T-helper 2 cell (primary cell): Measurements from ENCODE around the gene D2HGDH.

ENCODE experiments used
- DNase-seq, 5 experiments: peaks; one replicate each; pipeline versions ENCODE4 v3.0.0 to v3.0.0-alpha.2; 2012 to 2022
- total RNA-seq, 2 donors: gene quantifications; one replicate each; lab custom pipeline; 2026; lab: John Stamatoyannopoulos, UW

Gene D2HGDH
- 43.6 to 46.5 reads per million in 2 donors for total RNA-seq

DNA sequence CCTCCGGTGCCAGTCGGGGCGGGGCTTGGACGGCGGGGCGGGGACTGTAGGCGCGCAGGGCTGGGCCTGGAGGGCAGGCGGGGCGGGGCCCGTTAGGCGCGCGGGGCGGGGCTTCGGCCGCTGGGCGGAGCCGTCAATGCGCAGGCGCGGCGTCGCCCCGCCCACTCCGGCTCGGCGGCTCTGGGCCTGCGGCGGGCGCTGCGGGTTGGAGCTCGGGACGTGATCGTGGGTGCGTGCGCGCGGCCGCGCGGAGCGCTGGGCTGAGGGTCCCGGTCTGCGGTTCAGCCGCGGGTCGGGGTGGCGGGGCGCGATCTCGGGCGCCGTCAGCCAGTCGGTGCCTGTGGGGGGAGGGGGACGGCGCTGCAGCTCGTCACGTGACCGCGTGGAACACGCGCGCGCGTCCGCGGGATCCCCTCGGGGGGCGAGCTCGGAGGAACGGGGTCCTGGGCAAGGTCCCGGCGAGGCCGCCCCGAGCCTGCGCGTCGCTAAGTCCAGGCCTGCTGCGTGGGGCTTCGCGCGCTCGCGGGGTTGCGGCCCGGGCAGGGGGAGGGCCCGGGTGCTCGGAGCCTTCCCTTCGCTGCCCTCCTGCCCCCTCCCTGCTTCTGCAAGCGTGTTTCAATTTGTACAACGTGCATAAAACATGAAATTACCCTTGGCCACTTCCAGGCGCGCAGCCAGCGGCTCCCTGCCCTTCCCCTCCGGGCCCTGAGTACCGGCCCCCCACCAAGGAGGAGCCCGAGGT, at the start of gene D2HGDH:
Gene D2HGDH, plus strand, starts transcription at position 164 of the 742 bp plus-strand sequence. CDS start 595 bp downstream, outside the sequence.
- DNase-seq = peak; percentile 87 to 95 (median 88)

DNA sequence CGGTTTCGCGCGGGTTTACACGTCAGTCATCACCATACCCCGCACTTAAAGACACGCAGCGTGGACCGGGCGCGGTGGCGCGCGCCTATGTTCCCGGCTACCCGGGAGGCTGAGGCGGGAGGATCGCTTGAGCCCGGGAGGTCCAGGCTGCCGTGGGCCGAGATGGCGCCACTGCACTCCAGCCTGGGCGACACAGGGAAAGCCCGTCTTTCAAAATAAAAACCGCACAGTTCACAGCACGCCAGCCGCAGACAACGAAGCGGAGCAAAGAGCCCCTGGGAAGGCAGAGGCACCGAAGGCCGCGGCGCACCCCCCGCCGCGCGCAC, 48.1 kb upstream of the D2HGDH start:
- DNase-seq = no peak

GRCh38 chr2:241686650-241687425, 47.6 kb upstream of the D2HGDH start, which contains the start of gene DTYMK:
TSS of gene DTYMK (minus strand) at chr2:241686815. CDS start at chr2:241686783, 32 bp downstream.
- peak; percentile 92 to 98 (median 93) for DNase-seq

GRCh38 chr2:241689306-241689705, 45.1 kb upstream of the D2HGDH start:
- DNase-seq = peak in 1 of 5 experiments; percentile 57

DNA sequence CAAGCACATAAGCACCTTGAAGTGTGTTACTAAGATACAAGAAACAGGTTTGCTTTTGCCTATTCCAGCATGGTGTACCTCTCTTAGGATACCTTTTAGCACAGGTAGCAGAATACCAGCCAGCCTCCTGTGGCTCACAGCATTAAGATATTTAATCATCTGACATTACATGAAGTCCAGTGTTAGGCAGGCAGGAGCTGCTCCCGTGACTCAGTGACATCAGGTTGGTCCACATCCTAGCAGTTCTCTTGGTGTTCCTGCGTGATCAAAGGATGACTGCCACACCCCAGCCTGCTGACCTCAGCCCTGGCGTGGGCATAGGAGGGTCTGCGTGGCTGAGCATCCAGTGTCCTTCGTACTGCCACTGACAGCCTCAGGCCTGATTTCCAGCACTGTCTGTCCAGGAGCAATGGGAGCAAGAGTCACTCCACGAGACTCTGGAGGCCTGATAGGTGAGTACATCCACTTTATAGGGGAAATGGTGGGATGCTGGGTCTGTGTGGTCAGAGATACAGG, 44.2 kb upstream of the D2HGDH start:
- no peak for DNase-seq

GRCh38 chr2:241692448-241692847, 42.0 kb upstream of the D2HGDH start:
- no peak for DNase-seq

GRCh38 chr2:241695651-241696050, 38.8 kb upstream of the D2HGDH start:
- no peak for DNase-seq

DNA sequence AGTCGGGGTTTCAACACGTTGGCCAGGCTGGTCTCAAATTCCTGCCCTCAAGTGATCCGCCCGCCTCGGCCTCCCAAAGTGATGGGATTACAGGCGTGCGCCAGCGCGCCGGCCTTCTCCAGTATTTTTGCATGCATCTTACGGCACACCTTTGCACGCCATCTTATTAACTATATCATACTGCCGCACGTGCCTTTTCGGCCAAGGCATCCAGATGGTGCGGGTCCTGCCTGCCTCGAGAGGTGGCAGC, 33.4 kb upstream of the D2HGDH start:
- peak in 1 of 5 experiments; percentile 64 for DNase-seq

- DNase-seq = peak; percentile 89 to 97 (median 95)
Observed at GRCh38 chr2:241701399-241702154, 32.9 kb upstream of the D2HGDH start, which contains the start of gene ING5. TSS of gene ING5 (plus strand) at chr2:241702039. CDS start at chr2:241702066, 27 bp downstream.

DNA sequence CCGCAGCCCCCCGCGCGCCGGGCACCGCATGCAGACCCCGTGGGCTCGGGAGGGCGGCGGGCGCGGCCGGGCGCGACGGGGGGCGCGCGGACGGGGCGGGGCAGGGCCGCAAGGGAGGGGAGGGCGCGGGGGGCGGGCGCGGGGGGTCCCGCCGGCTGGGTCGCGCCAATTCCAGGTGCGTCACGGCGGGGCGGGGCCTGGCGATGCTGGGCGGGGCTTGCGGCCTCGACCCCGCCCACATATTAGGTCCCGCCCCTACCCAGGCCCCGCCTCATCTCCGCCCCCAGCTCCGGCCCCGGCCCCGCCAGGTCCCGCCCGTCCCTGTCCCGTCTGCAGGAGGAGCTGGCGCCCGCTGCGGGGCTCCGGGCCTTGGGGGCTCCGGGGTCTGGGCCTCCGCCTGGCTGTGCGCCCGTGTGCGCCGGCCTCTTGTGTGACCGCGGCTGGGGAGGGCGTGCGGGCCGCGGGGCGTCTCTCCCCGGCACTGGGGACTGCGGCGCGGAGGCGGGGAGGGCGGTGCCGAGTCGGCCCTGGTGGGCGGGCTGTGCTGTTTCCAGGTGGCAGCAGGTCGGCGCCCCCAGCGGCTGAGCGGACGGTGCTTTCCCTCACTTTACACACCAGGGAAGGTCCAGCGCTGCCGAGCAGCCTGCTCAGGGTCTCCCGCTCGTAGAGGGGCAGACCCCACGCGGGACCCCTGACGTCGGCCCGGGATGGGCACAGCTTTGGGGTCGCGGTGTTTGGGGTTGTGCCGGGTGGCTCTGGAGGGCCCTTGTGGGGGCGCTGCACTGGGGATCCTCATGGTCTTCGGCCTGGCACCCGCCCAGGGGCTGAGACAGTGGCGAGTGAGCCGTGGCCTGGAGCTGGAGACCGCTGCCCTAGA, 32.0 kb upstream of the D2HGDH start:
- DNase-seq = peak; percentile 78 to 90 (median 86)

DNA sequence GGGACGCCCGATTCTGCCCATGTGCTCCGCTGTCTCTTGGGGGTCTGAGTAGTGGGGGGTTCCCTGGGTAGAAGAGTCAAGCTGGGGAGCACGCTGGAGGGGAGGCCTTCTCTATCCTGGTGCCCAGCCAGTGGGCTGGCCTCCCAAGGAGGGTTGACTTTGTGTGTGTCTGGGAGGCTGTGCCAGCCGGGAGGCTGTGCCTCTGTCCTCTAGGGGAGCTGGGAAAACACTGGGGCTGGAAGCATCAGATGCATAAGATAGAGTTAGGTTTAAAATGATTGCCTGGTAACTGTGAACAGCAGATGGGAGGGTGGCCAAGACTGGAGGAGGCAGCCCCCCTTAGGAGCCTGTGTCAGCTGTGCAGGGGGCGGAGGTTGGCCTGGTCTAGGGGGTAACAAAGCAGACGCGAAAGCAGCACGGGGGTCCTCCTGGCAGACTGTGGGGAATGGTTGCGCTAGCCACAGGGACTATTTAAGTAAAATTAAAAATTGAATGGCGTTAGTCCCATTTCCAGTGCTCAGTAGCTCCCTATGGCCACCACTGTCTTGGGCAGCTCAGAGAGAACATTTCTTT, 31.3 kb upstream of the D2HGDH start:
- DNase-seq = no peak

DNA sequence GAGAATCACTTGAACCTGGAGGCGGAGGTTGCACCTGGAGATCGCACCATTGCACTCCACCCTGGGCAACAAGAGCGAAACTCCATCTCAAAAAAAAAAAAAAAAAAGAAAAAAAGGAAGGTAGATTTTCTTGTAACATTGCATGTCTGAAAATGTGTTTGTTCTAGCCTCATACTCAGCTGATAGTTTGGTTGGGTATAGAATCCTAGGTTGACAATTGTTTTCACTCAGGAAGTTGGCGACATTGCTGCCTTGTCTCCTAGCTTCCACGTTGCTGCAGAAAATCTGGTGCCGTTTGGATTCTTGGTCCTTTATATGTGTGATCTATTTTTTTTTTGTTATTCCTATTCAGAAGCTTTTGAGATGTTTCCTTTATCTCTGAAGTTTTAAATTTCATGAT, 27.9 kb upstream of the D2HGDH start:
- DNase-seq = no peak

DNA sequence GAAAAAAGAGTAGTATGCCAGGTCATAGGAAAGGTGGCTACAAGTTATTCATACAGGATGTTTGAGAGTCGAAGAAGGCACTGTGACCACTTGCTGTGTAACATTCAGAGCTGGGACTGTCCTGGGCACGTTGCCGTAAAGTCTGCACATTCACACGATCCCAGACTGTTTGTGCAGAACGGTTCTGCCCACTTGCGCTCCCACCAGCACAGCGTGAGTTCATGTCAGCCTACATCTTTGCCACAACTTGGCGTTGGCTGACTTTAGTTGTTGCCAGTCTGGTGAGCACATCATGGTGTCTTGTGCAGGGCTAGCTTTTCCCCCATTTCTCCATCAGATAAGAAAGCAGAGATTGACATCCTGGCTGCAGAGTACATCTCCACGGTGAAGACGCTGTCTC, 25.6 kb upstream of the D2HGDH start:
- DNase-seq = no peak

GRCh38 chr2:241719093-241719492, 15.3 kb upstream of the D2HGDH start:
- DNase-seq = no peak

- DNase-seq = no peak
Observed at GRCh38 chr2:241720099-241720498, 14.3 kb upstream of the D2HGDH start.

DNA sequence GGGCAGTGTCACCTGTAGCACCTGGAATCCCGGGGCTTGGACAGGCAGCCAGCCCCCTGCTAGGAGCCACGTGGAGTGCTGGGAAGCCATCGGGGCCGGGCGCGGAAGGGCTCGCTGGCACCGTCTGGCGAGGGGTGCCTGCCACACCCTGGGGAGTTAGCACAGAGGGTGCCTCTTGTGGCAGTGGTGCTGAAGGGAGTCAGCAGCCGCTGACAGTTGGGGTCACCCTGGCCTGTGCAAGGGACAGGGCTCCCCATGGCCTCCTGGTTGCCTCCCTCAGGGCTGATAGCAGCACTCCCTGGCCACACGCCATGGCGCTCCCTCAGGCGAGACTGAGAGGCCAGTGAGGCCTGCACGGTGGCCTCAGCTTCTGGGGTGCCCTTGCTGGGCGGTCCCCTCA, 13.9 kb upstream of the D2HGDH start:
- no peak for DNase-seq

DNA sequence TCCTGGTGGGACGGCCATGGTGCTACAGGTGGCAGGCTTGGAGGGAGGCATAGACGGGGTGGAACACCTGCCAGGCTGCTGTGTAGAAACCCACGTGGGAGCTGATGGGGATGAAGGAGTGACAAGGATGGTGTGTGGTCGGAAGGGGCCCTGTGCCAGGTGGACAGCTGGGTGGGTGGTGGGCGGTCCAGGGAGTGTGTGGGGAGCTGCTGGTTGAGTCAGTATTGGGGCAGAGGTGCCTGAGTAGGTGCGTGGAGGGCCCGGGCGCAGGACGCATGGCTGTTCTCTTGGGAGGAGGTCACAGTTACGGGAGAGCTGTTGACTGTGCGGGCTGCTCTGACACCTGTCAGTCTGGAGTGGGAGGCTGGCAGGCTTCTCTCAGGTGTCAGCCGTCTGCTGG, 12.6 kb upstream of the D2HGDH start:
- DNase-seq = no peak

GRCh38 chr2:241722896-241723454, 11.5 kb upstream of the D2HGDH start:
- DNase-seq = no peak

DNA sequence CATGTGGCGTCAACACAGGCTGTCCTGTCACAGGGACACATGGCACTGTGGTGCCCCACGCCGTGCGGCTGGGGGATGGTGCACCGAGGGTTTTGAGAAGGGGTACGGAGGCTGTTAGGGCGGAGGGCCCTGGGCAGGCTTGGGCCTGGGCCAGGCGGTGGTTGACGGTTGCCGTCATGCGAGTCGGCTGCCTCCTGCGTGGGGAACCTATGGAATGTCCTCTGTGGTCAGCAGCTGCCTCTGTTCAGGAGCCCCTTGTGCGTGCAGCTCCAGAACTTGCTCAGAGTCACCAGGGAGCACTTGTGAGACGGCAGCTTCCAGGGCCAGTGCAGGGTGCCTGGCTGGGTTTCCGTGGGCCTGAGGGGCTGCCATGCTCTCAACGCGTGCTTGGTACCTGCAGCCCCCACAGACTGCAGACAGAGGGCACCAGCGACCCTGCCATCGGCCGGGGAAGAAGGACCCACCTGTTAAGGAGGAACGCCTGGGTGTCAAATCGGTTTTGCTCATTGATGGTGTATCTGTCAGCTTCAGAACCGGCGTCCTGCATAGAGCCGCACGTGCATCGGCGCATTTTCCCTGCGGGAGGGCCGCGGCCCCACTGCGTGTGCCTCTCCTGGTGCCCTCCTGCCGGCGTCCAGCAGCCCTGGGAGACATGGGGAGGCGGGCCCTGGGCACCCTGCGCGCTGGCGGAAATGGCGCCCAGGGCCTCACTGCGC, 10.0 kb upstream of the D2HGDH start:
- DNase-seq = no peak

DNA sequence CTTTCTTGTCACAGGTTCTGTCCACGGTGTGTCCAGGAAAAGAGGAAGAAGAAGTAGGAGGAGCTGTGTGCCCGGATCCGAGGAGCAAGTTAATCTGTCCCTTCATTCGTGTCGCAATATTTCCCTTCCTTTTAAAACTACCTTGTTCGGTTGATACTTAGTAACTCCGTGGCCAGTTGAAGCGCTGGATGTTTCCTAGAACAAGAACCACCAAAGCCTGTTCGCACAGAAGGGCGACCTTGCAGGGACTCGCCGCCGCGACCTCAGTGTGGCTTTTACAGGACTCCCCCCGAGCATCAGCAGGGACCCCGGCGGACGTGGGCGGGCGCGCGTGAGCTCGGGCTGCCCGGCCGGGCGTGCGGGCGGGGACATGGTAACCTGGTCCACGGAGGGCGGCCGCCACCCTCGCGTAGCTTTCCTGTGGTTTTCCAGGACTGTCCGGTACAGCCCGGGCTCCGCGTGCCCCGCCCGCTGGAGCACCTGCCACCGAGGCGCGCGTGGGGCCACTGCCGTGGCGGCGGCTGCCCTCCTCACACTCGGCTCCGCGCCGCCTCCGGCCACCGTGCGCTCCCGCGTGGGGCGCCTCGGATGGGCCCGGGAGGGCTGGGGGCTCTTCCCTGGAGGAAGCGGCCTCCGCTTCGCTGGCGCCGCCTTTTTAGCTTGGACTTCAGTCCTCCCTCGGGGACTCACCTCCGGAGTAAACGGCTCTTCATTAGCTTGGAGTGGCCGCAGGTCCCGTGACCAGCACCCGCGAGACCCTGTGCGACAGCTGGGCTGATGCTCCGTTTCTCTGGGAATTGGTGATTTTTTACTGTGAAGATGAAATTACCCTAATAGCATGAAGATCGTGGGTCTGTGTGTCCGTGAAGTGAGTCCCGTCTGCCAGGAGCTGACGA, 9.2 kb upstream of the D2HGDH start:
- no peak for DNase-seq
